ENCODE results near the gene WDR81. TPM values are rescaled to one million over a fixed set of nuclear protein-coding genes. Genes with fewer than 3 reads are reported as not detected.
A peak's percentile ranks its signal among the peaks of the same experiment; 100 is the strongest.

WDR81 gene
- total RNA-seq (2021) (20.2 and 20.5 TPM in 2 replicates), Bru-seq, nascent RNA (percentile 58 among the genes with signal in this experiment), BruChase-seq, experiment 1, labeled RNA remaining after a 2-hour chase (percentile 62 among the genes with signal in this experiment), BruChase-seq, experiment 2, labeled RNA remaining after a 6-hour chase (percentile 78 among the genes with signal in this experiment)
- long read RNA-seq, full-length matches to known transcripts, result 4 of 12 reads
- long read RNA-seq, partial matches to known transcripts, result 4 of 12 reads
- long read RNA-seq, other reads (novel, unspliced or antisense), result 4 of 12 reads

- H3K4me3 ChIP-seq, result peak within 1 kb of the TSS; percentile 93
- TF ChIP-seq CTCF (conservative IDR thresholded peaks at IDR 0.05), result no peak
- TF ChIP-seq EZH2 (IDR thresholded peaks at IDR 0.05; ENCODE audit: low read depth), result no peak
- peaks cover 7% of the 10 kb centered on the region; the same call in 1 of the 2 replicates for H3K79me2 ChIP-seq (ENCODE audit: low read depth)
- H4K20me1 ChIP-seq (ENCODE audit: insufficient read depth), result no peaks in the 10 kb centered on the region; the same call in 1 of the 2 replicates
- H3K9me3 ChIP-seq (ENCODE audit: insufficient read depth, low read depth), result no peaks in the 10 kb centered on the region
- ChIA-PET CTCF (no interaction called here), POLR2A (ENCODE audit: unreplicated experiment) (interaction anchor here (0.5 to 0.6 kb wide), 3 partner anchors 7 to 48 kb away, joined by 3 to 14 read pairs (median 3); no protein-coding TSS in a partner anchor)
- no peaks in the 10 kb centered on the region for H3K36me3 ChIP-seq (ENCODE audit: low read depth)
- peak within 1 kb of the TSS; percentile 98 for H3K4me2 ChIP-seq
- H2AFZ ChIP-seq, result peak within 1 kb of the TSS; percentile 90
- H3K27ac ChIP-seq, result 0 out of 2 replicates have a peak within 1 kb of the TSS, but pooled peaks have one; percentile 38
- no peaks in the 10 kb centered on the region for H3K27me3 ChIP-seq (ENCODE audit: insufficient read depth, low read depth)
- no TSS peak for BruUV-seq (replicated peaks)
- intact Hi-C loops (cut with micrococcal nuclease; ENCODE audit: unreplicated experiment), result no loop called here
- no peaks in the 10 kb centered on the region for H3K9me2 ChIP-seq (ENCODE audit: insufficient read depth)
- H3K4me1 ChIP-seq (replicated peaks; ENCODE audit: insufficient read depth), result peaks cover 5% of the 10 kb centered on the region; the same call in 1 of the 2 replicates
- H3F3A ChIP-seq (ENCODE audit: insufficient read depth, low read depth), result peaks cover 11% of the 10 kb centered on the region; the same call in 1 of the 2 replicates
- peak; percentile 53 to 85 for DNase-seq
Observed at GRCh38 chr17:1724351-1724868, at the start of gene WDR81. TSS of gene WDR81 (plus strand) at chr17:1724704. CDS start at chr17:1724960, 256 bp downstream.

GRCh38 chr17:1676401-1676800 is 48.1 kb upstream of the WDR81 start:
- no peak overlapping the region for H2AFZ ChIP-seq
- H3K4me3 ChIP-seq, result no peak overlapping the region
- POLR2A ChIA-PET (ENCODE audit: unreplicated experiment), result no interaction called here
- peaks cover 23% of the 10 kb centered on the region; the same call in 1 of the 2 replicates for H3K79me2 ChIP-seq (ENCODE audit: low read depth)
- peaks cover 28% of the 10 kb centered on the region; the same call in 1 of the 2 replicates for H4K20me1 ChIP-seq (ENCODE audit: insufficient read depth)
- no peaks in the 10 kb centered on the region for H3K4me1 ChIP-seq (replicated peaks; ENCODE audit: insufficient read depth)
- no peaks in the 10 kb centered on the region for H3K9me2 ChIP-seq (ENCODE audit: insufficient read depth)
- H3K36me3 ChIP-seq (ENCODE audit: low read depth), result peaks cover 82% of the 10 kb centered on the region
- CTCF ChIA-PET, result interaction anchor here (0.6 kb wide), 1 partner anchor 10 kb away, joined by 4 read pairs; no protein-coding TSS in a partner anchor
- no peak for DNase-seq
- H3K4me2 ChIP-seq, result no peak overlapping the region
- no peak overlapping the region for H3K27ac ChIP-seq
- intact Hi-C loops (cut with micrococcal nuclease; ENCODE audit: unreplicated experiment), result no loop called here
- no peaks in the 10 kb centered on the region for H3K9me3 ChIP-seq (ENCODE audit: insufficient read depth, low read depth)
- H3K27me3 ChIP-seq (ENCODE audit: insufficient read depth, low read depth), result no peaks in the 10 kb centered on the region
- TF ChIP-seq EZH2 (IDR thresholded peaks at IDR 0.05; ENCODE audit: low read depth), result no peak
- no peak for TF ChIP-seq CTCF (conservative IDR thresholded peaks at IDR 0.05)
- no TSS peak for BruUV-seq (replicated peaks)
- H3F3A ChIP-seq (ENCODE audit: insufficient read depth, low read depth), result peaks cover 38% of the 10 kb centered on the region

- Histone ChIP-seq H4K20me1 (ENCODE audit: insufficient read depth) (peaks cover 45% of the 10 kb centered on the region), H3K9me2 (ENCODE audit: insufficient read depth) (no peaks in the 10 kb centered on the region), H3K9me3 (ENCODE audit: insufficient read depth, low read depth) (no peaks in the 10 kb centered on the region), H3F3A (ENCODE audit: insufficient read depth, low read depth) (peaks cover 40% of the 10 kb centered on the region), H3K79me2 (ENCODE audit: low read depth) (peaks cover 49% of the 10 kb centered on the region), H3K4me1 (replicated peaks; ENCODE audit: insufficient read depth) (peaks cover 29% of the 10 kb centered on the region), H3K27me3 (ENCODE audit: insufficient read depth, low read depth) (no peaks in the 10 kb centered on the region), H3K36me3 (ENCODE audit: low read depth) (peaks cover 51% of the 10 kb centered on the region), H3K27ac (no peak overlapping the region), H3K4me2 (peak overlapping the region; percentile 82), H2AFZ (no peak overlapping the region), H3K4me3 (peak overlapping the region; percentile 77)
- POLR2A ChIA-PET (ENCODE audit: unreplicated experiment), result interaction anchor here (0.5 kb wide), 1 partner anchor 132 kb away, joined by 12 read pairs; no protein-coding TSS in a partner anchor
- TF ChIP-seq CTCF (conservative IDR thresholded peaks at IDR 0.05) (no peak), EZH2 (IDR thresholded peaks at IDR 0.05; ENCODE audit: low read depth) (no peak)
- intact Hi-C loops (cut with micrococcal nuclease; ENCODE audit: unreplicated experiment), result no loop called here
- TSS peak; percentile 37 for BruUV-seq (replicated peaks)
- no peak for DNase-seq
- CTCF ChIA-PET, result interaction anchor here (0.7 to 1.9 kb wide), 3 partner anchors 30 to 141 kb away, joined by 3 to 8 read pairs (median 5); no protein-coding TSS in a partner anchor
Observed at GRCh38 chr17:1683459-1683858, 41.0 kb upstream of the WDR81 start.
